Type B pancreatic cell (in vitro differentiated cells): Measurements from ENCODE around the gene ARMH3. TPM values are rescaled to one million over a fixed set of nuclear protein-coding genes. Genes with fewer than 3 reads are reported as not detected.
A peak's percentile ranks its signal among the peaks of the same experiment; 100 is the strongest.

ENCODE experiments used
- DNase-seq: peaks from one replicate; pipeline ENCODE4 v3.0.0; 2021; ENCODE audit warnings: mixed read lengths; ENCODE audit not compliant: unreplicated experiment; ENCODE audit errors: extremely low spot score
- H3K27ac Mint-ChIP-seq: 2 replicates; pipeline ENCODE4 v1.8.0; 2021; ENCODE audit warnings: mild to moderate bottlenecking, mixed read lengths
- H3K27me3 Mint-ChIP-seq: 2 replicates; pipeline ENCODE4 v1.8.0; 2021; ENCODE audit warnings: mixed read lengths
- H3K36me3 Mint-ChIP-seq: 2 replicates; pipeline ENCODE4 v1.8.0; 2021; ENCODE audit warnings: mixed read lengths
- H3K4me1 Mint-ChIP-seq: one replicate; pipeline ENCODE4 v1.8.0; 2021; ENCODE audit warnings: mixed read lengths; ENCODE audit not compliant: unreplicated experiment
- H3K4me3 Mint-ChIP-seq: 2 replicates; pipeline ENCODE4 v1.8.0; 2021; ENCODE audit warnings: mild to moderate bottlenecking, mixed read lengths
- H3K9me3 Mint-ChIP-seq: 2 replicates; pipeline ENCODE4 v1.8.0; 2021; ENCODE audit warnings: mixed read lengths
- total RNA-seq: library from RNA; stranded (reverse); gene quantifications from 2 replicates; pipeline ENCODE4 v1.2.1, GENCODE V29; 2021; ENCODE audit warnings: low replicate concordance
- TF ChIP-seq, protein P1 (sequence below): fragments of 200-600 bp; sonication (generic); conservative IDR thresholded peaks from 2 replicates; pipeline ENCODE4 v1.5.0; 2021; ENCODE audit warnings: antibody characterized with exemption, mild to moderate bottlenecking

Gene ARMH3
- total RNA-seq, 1 donor from 2014 or later, result 22.2 TPM

DNA sequence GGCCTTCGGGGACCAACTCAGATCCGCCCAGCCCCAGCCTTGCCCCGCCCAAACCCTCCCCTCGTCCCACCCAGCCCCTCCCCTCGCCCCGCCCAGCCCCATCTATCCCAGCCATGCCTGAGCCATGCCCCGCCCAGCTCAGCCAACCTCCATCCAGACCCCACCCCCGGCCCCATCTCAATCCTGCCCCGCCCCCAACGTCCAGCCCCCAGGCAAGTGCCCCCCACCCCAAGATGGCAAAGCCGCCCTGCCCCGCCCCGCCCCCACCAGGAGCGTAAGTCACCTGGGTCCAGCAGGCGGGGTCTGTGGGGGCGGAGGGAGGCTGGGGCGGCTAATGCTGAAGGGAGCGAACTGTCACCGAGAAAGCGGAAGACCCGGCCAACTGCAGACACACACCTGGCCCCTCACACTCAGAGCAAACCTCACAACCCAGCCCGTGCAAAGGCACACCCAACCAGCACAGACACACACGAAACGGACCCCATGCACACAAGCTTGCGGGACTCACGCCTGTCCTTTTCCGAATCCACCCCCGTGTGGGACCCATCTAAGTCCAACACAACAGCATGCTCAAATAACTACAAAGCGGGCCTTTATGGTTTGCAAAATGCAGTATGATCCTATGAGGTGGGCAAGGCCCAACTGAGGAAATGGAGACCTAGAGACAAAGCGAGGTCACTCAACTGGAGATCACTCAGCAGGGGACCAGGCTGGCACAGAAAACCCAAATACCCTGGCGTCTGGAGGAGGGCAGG lies 226.2 kb downstream of the ARMH3 start:
- Mint-ChIP-seq H3K27ac (peak overlapping the region; percentile 96), H3K27me3 (peaks cover under 1% of the 10 kb centered on the region), H3K36me3 (no peaks in the 10 kb centered on the region), H3K4me1 (peaks cover 29% of the 10 kb centered on the region), H3K9me3 (no peaks in the 10 kb centered on the region), H3K4me3 (peak overlapping the region; percentile 87)
- TF ChIP-seq, protein P1, sequence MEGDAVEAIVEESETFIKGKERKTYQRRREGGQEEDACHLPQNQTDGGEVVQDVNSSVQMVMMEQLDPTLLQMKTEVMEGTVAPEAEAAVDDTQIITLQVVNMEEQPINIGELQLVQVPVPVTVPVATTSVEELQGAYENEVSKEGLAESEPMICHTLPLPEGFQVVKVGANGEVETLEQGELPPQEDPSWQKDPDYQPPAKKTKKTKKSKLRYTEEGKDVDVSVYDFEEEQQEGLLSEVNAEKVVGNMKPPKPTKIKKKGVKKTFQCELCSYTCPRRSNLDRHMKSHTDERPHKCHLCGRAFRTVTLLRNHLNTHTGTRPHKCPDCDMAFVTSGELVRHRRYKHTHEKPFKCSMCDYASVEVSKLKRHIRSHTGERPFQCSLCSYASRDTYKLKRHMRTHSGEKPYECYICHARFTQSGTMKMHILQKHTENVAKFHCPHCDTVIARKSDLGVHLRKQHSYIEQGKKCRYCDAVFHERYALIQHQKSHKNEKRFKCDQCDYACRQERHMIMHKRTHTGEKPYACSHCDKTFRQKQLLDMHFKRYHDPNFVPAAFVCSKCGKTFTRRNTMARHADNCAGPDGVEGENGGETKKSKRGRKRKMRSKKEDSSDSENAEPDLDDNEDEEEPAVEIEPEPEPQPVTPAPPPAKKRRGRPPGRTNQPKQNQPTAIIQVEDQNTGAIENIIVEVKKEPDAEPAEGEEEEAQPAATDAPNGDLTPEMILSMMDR, result no peak
- no peak for DNase-seq

DNA sequence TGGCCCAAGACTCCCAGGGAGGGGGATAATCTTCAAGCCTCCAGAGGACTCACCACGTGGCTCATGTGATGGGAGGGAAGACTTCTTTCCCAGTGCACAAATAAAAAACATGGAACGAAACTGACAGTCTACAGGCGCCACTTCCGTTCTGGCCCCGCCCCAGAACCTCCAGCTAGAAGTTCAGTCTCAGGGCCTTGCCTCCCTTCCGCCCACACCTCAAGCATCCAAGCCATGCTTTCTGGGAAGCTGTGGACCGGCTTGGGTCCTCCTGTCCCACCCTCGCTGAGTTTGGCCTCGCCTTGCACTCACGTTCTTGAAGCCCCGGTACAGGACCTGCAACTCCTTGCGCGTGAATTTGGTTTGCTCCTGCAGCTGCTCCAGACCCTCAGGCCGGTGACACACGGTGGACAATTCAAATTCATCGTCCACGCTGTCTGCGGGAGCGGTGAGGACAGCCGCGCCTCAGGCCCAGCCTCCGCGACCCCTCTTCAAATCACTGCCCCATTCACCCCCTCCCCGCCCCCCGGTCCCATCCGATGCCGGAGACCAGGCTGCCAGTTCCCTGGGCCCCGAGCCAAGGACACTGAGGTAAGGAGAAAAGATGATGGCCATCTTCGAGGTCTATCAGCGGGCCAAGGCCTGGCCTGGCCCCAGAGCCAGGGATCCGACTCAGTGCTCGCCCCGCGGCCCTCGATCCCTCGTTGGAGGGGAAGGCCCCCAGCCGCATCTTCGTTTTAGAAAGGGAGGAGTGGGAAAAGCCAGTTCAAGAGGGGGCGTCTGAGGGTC lies 227.0 kb downstream of the ARMH3 start:
- H3K9me3 Mint-ChIP-seq, result no peaks in the 10 kb centered on the region
- no peaks in the 10 kb centered on the region for H3K27me3 Mint-ChIP-seq
- TF ChIP-seq, protein P1, result no peak
- no peaks in the 10 kb centered on the region for H3K36me3 Mint-ChIP-seq
- H3K27ac Mint-ChIP-seq, result no peak overlapping the region
- peaks cover 29% of the 10 kb centered on the region for H3K4me1 Mint-ChIP-seq
- H3K4me3 Mint-ChIP-seq, result peak overlapping the region; percentile 5
- DNase-seq, result no peak

DNA sequence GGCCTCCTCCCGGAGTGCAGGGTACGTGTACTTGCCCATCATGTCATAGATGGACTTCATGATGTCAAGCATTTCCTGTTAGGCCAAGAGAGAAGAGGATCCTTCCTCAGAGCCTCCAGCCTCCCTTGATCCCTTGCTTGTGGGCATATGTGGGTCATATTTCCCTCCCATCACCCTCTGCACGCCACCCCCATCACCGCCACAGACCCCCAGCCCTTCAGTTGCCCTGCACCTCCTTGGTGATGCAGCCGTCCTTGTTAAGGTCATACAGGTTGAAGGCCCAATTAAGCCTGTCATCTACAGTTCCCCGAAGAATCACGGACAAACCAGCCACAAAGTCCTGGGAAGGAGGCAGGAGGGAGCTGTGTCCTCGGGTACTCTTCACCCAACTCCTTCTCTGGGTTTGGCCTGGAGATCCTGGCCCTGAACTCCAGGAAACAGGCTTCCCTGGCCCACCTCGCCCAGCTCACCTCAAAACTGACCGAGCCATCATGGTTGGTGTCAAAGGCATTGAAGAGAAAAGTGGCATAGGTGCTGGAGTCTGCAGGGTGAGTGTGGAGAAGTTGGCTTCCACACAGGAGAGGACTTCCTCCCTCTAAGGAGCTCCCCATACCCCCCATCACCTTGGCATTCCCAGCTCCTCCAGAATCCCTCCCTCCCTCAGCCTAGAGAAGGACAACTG lies 227.9 kb downstream of the ARMH3 start:
- no peak for DNase-seq
- H3K36me3 Mint-ChIP-seq, result no peaks in the 10 kb centered on the region

DNA sequence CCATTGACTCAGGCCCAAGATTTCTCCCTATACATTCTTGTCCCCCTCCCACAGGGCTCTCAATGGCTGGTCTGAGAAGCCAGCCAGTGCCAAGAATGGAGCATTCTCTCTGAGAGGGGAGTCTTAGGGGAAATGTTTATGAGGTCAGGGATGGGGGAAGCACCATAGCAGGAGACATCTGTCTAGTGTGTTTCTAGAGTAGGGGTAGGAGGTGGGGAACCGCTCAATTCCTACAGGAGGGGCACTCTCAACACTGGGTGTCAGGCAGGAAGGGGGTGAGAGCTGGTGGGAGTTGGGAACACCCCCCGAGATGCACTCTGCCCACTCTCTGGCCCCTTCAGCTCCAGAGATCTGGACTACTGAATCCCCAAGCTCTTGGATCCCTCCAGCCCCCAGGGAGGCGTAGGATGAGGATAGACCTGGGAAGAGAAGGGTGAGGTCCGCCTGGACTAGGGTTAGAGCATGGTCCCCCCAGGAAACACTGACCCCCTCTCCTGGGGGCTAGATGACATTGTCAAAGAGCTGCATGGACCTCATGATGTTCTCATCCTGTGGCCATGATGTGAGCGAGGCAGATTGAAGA lies 229.0 kb downstream of the ARMH3 start:
- TF ChIP-seq, protein P1, result no peak
- no peak for DNase-seq
- no peaks in the 10 kb centered on the region for H3K9me3 Mint-ChIP-seq
- peak overlapping the region; percentile 39 for H3K27ac Mint-ChIP-seq
- peak overlapping the region; percentile 44 for H3K4me3 Mint-ChIP-seq
- H3K27me3 Mint-ChIP-seq, result no peaks in the 10 kb centered on the region
- H3K4me1 Mint-ChIP-seq, result peaks cover 20% of the 10 kb centered on the region
- peaks cover under 1% of the 10 kb centered on the region for H3K36me3 Mint-ChIP-seq

More for the DNA sequence above, 227.9 kb downstream of the ARMH3 start:
- Mint-ChIP-seq H3K4me3 (no peak overlapping the region), H3K27me3 (no peaks in the 10 kb centered on the region), H3K27ac (no peak overlapping the region), H3K9me3 (no peaks in the 10 kb centered on the region), H3K4me1 (peaks cover 24% of the 10 kb centered on the region)
- TF ChIP-seq, protein P1, result no peak

DNA sequence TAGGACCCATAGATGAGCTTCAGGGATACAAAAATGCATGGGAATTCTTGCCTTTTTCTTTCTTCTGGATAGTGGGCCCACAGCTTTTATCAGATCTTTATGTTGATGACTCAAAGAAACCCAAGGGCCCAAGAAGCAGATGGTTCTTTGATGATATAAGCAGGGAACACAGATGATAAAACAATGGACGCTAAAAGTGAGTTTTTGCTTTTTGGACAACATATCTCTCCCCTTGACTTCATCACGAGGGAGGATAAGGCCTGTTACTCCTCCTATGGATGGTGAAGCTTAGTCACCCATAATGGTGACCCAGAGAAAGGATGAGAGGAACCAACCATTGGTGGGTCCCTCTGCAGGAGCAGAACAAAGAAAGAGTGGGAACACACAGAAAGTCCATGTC lies 231.2 kb downstream of the ARMH3 start:
- TF ChIP-seq, protein P1, result no peak
- Mint-ChIP-seq H3K4me1 (peaks cover under 1% of the 10 kb centered on the region), H3K9me3 (no peaks in the 10 kb centered on the region), H3K36me3 (peaks cover 4% of the 10 kb centered on the region), H3K4me3 (no peak overlapping the region), H3K27ac (no peak overlapping the region), H3K27me3 (no peaks in the 10 kb centered on the region)
- no peak for DNase-seq
